Measurements from ENCODE around the gene CHST15. TPM values are rescaled to one million over a fixed set of nuclear protein-coding genes. Genes with fewer than 3 reads are reported as not detected.

CHST15 gene
- total RNA-seq, 1 donor from 2014 or later, result 36.5 TPM

DNA sequence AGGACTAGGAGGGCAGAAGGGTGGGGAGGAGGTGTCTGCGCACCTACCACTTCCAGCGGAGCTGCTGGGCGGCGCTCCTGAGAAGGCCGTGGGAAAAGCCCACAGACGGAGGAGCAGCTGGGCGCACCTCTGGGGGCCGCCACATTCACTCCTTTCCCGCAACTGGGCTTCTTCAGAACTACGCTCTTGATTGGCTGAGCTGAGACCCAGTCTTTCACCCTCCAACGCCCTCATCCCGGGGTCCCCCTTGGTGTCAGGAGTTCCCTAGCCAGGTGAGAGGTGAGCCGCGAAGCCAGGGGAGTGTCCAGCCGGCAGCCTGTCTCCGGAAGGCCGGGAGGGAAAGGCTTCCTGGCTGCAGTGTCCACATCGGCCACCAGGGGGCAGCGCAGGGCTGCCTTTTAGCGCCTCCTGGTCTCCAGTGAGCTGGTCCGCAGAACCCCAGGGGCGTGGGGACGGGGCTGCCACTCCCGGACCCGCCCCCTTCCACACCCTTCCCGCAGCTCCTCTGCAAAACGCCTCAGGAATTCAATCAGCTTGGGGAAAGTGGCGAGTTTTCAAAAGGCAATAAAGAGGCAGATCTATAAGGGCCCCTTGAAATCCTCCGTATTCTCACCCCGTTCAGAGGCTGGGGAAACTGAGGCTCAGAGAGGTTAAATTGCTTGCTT, 98.8 kb downstream of the CHST15 start:
- Histone ChIP-seq H3K27ac (no peak overlapping the region), H3K4me1 (peaks cover 37% of the 10 kb centered on the region), H3K27me3 (ENCODE audit: low read depth) (peaks cover 54% of the 10 kb centered on the region), H3K9me3 (no peaks in the 10 kb centered on the region), H3K4me3 (peak overlapping the region; percentile 33), H3K36me3 (no peaks in the 10 kb centered on the region)
- TF ChIP-seq CTCF (IDR thresholded peaks at IDR 0.05), result peak; percentile 100
- DNase-seq, result peak; percentile 91
- intact Hi-C loops (cut with DNase I), result loop anchor here (5.0 kb wide), 1 partner anchor 393 kb away; no protein-coding TSS in a partner anchor
- ATAC-seq, result peak; percentile 87 to 91

- no peak overlapping the region for H3K27ac ChIP-seq
- H3K36me3 ChIP-seq, result no peaks in the 10 kb centered on the region
- no peak for TF ChIP-seq CTCF (IDR thresholded peaks at IDR 0.05)
- peaks cover 37% of the 10 kb centered on the region for H3K4me1 ChIP-seq
- peaks cover 55% of the 10 kb centered on the region for H3K27me3 ChIP-seq (ENCODE audit: low read depth)
- H3K4me3 ChIP-seq, result no peak overlapping the region
- no peak for DNase-seq
- H3K9me3 ChIP-seq, result no peaks in the 10 kb centered on the region
- no peak for ATAC-seq
- intact Hi-C loops (cut with DNase I), result no loop called here
Measured at GRCh38 chr10:123993534-123994416, 99.6 kb downstream of the CHST15 start.

DNA sequence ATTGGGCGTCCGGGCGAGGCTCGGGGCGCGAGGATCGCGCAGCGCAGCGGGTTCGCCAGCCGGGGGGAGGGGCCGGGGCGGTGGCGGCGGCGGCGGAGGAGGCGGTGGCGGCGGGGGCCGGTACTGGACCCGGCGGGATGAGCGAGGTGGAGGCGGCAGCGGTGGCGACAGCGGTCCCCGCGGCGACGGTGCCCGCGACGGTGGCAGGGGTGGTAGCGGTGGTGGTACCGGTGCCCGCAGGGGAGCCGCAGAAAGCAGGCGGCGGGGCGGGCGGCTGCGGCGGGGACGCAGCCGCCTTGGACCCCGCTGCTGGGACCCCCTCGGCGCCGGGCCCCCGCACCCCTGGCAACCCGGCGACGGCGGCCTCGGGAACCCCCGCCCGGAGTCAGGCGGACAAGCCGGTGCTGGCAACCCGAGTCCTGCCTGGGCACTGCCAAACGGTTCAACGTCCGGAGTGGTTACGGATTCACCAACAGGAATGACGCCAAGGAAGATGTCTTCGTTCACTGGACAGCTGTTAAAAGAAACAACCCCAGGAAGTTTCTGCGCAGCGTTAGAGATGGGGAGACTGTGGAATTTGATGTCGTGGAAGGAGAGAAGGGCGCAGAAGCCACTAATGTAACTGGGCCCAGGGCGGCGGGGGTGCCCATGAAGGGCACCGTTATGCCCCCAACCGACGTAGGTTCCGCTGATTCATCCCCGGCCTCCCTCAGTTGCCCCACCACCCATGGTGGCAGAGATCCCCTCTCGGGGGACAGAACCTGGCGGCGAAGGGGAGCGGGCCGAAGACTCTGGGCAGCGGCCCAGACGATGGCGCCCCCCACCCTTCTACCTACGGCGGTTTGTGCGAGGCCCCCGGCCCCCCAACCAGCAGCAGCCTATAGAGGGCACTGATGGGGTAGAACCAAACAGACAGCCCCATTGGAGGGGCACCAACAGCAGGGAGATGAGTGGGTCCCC, 101.5 kb downstream of the CHST15 start:
- ATAC-seq, result no peak
- H3K36me3 ChIP-seq, result no peaks in the 10 kb centered on the region
- no peaks in the 10 kb centered on the region for H3K9me3 ChIP-seq
- H3K27ac ChIP-seq, result no peak overlapping the region
- DNase-seq, result peak; percentile 41
- peaks cover 55% of the 10 kb centered on the region for H3K27me3 ChIP-seq (ENCODE audit: low read depth)
- intact Hi-C loops (cut with DNase I), result no loop called here
- no peak overlapping the region for H3K4me3 ChIP-seq
- no peak for TF ChIP-seq CTCF (IDR thresholded peaks at IDR 0.05)
- H3K4me1 ChIP-seq, result peaks cover 28% of the 10 kb centered on the region

DNA sequence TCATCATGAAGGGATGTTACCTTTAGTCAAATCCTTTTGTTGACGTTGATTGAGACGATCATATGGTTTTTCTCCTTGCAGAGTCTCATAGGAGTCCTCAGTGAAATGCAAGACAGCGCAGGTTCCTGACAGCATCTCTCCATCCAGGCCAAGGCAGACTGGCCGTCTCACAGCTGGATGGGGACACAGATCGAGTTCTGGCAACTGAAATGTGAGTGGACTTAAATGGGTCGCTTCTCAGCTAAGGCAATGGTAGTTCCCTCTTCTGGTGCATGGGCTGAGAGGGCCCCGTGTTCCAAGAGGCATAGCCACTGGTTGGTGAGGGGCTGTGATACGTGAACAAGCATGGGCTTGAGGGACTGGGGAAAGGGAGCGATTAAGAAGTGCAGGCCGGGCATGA, 102.5 kb downstream of the CHST15 start:
- H3K9me3 ChIP-seq, result no peaks in the 10 kb centered on the region
- no peaks in the 10 kb centered on the region for H3K36me3 ChIP-seq
- no peak for DNase-seq
- H3K27ac ChIP-seq, result no peak overlapping the region
- peaks cover 55% of the 10 kb centered on the region for H3K27me3 ChIP-seq (ENCODE audit: low read depth)
- TF ChIP-seq CTCF (IDR thresholded peaks at IDR 0.05), result no peak
- no peak overlapping the region for H3K4me3 ChIP-seq
- intact Hi-C loops (cut with DNase I), result no loop called here
- peaks cover 18% of the 10 kb centered on the region for H3K4me1 ChIP-seq
- no peak for ATAC-seq

DNA sequence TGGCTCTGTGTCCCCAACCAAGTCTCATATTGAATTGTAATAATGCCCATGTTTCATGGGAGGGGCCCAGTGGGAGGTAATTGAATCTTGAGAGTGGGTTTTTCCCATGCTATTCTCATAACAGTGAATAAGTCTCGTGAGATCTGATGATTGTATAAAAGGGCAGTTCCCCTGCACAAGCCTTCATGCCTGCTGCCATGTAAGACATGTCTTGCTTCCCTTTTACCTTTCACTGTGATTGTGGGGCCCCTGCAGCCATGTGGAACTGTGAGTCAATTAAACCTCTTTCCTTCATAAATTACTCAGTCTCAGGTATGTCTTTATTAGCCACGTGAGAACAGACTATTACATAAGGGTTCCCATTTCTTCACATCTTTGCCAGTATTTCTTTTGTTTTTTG, 104.7 kb downstream of the CHST15 start:
- no peaks in the 10 kb centered on the region for H3K36me3 ChIP-seq
- TF ChIP-seq CTCF (IDR thresholded peaks at IDR 0.05), result no peak
- no peak for DNase-seq
- no peak overlapping the region for H3K4me3 ChIP-seq
- no peak overlapping the region for H3K27ac ChIP-seq
- H3K9me3 ChIP-seq, result no peaks in the 10 kb centered on the region
- H3K27me3 ChIP-seq (ENCODE audit: low read depth), result peaks cover 39% of the 10 kb centered on the region
- no peaks in the 10 kb centered on the region for H3K4me1 ChIP-seq
- ATAC-seq, result no peak
- intact Hi-C loops (cut with DNase I), result no loop called here
